Sigmoid colon (tissue), 3 donors: ENCODE measurements around the gene ANKZF1.

ENCODE experiments used
- POLR2A ChIP-seq, 2 donors: fragments of 450-650 bp; IDR thresholded peaks; one replicate each; pipeline ENCODE4 v1.6.1; 2016; ENCODE audit warnings: antibody characterized with exemption in 2 of 2, mild to moderate bottlenecking in 2 of 2, moderate library complexity in 2 of 2
- TF ChIP-seq, protein P1 (sequence below), 4 experiments: fragments of 450-650 bp in 3 of 4; fragments of 200-600 bp in 1 of 4; IDR thresholded peaks; one replicate each; pipeline ENCODE4 v1.5.1; 2016 to 2019; ENCODE audit warnings: antibody characterized with exemption in 4 of 4, mild to moderate bottlenecking in 3 of 4, moderate library complexity in 2 of 4

DNA sequence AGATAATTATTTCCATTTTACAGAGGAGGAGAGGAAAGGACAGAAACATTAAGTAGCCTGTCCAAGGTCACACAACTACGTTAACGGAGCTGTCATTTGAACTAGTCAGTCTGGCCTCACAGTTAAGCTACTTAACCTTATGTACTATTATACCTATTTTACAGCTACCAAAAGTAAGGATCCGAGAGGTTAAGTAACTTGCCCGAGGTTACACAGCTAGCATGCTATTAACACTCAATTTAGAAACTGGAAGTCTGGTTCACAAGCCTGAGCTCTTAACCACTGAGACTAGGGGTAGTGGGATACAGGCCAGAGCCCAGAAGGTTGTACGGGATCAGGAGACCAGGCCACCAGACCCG is 15.2 kb downstream of the ANKZF1 start:
- TF ChIP-seq, protein P1, sequence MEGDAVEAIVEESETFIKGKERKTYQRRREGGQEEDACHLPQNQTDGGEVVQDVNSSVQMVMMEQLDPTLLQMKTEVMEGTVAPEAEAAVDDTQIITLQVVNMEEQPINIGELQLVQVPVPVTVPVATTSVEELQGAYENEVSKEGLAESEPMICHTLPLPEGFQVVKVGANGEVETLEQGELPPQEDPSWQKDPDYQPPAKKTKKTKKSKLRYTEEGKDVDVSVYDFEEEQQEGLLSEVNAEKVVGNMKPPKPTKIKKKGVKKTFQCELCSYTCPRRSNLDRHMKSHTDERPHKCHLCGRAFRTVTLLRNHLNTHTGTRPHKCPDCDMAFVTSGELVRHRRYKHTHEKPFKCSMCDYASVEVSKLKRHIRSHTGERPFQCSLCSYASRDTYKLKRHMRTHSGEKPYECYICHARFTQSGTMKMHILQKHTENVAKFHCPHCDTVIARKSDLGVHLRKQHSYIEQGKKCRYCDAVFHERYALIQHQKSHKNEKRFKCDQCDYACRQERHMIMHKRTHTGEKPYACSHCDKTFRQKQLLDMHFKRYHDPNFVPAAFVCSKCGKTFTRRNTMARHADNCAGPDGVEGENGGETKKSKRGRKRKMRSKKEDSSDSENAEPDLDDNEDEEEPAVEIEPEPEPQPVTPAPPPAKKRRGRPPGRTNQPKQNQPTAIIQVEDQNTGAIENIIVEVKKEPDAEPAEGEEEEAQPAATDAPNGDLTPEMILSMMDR (IDR thresholded peaks at IDR 0.05), result no peak
- no peak for TF ChIP-seq POLR2A (IDR thresholded peaks at IDR 0.05)
